ENCODE results near the gene HDAC4.
A peak's percentile ranks its signal among the peaks of the same experiment; 100 is the strongest.

HDAC4 gene

GRCh38 chr2:239226677-239227581, 173.9 kb downstream of the HDAC4 start:
- DNase-seq, result peak in 6 of 56 donors; percentile 30 to 72 (median 56)

- peak in 3 of 56 donors; percentile 18 to 40 (median 39) for DNase-seq
Observed at GRCh38 chr2:239225871-239226561, 174.8 kb downstream of the HDAC4 start.

GRCh38 chr2:239225371-239225851, 175.4 kb downstream of the HDAC4 start:
- DNase-seq, result no peak

GRCh38 chr2:239224955-239225354, 175.9 kb downstream of the HDAC4 start:
- DNase-seq, result no peak

GRCh38 chr2:239224199-239224570, 176.6 kb downstream of the HDAC4 start:
- no peak for DNase-seq

- DNase-seq, result peak in 35 of 56 donors; percentile 20 to 77 (median 59)
Observed at GRCh38 chr2:239223310-239224198, 177.3 kb downstream of the HDAC4 start.

- no peak for DNase-seq
Observed at GRCh38 chr2:239222706-239223309, 178.0 kb downstream of the HDAC4 start.

- DNase-seq, result no peak
Observed at GRCh38 chr2:239222312-239222660, 178.5 kb downstream of the HDAC4 start.

GRCh38 chr2:239220981-239221396, 179.8 kb downstream of the HDAC4 start:
- DNase-seq, result no peak

GRCh38 chr2:239220341-239220740, 180.5 kb downstream of the HDAC4 start:
- DNase-seq, result no peak

GRCh38 chr2:239216614-239217273, 184.1 kb downstream of the HDAC4 start:
- DNase-seq, result no peak

GRCh38 chr2:239215988-239216613, 184.7 kb downstream of the HDAC4 start:
- no peak for DNase-seq

GRCh38 chr2:239215136-239215925, 185.5 kb downstream of the HDAC4 start:
- no peak for DNase-seq

GRCh38 chr2:239214725-239215124, 186.1 kb downstream of the HDAC4 start:
- no peak for DNase-seq

GRCh38 chr2:239213643-239214101, 187.1 kb downstream of the HDAC4 start:
- DNase-seq, result no peak

- no peak for DNase-seq
Observed at GRCh38 chr2:239212929-239213642, 187.7 kb downstream of the HDAC4 start.

- no peak for DNase-seq
Observed at GRCh38 chr2:239212121-239212928, 188.5 kb downstream of the HDAC4 start.

Measured in nucleus accumbens (tissue), 56 donors.